Cardiac muscle cell (in vitro differentiated cells and primary cell): ENCODE results near the gene KIF17. TPM values are rescaled to one million over a fixed set of nuclear protein-coding genes. Genes with fewer than 3 reads are reported as not detected.

Experiments used
- DNase-seq, 2 donors: peaks; one replicate each; pipeline versions ENCODE4 v3.0.0 to v3.0.0-alpha.2; 2010 to 2017; ENCODE audit warnings: low read depth in 1 of 2, low spot score in 1 of 2
- H3K27ac ChIP-seq: fragments of 200-600 bp; sonication (generic); 2 replicates; pipeline ENCODE4 v1.5.1; 2016
- H3K27me3 ChIP-seq: fragments of 200-600 bp; sonication (generic); 2 replicates; pipeline ENCODE4 v1.6.0; 2016; ENCODE audit warnings: control low read depth
- H3K36me3 ChIP-seq: fragments of 200-600 bp; sonication (generic); 2 replicates; pipeline ENCODE4 v1.5.1; 2016; ENCODE audit warnings: control low read depth
- H3K4me1 ChIP-seq: fragments of 200-600 bp; sonication (generic); 2 replicates; pipeline ENCODE4 v1.8.1; 2017; ENCODE audit warnings: low read depth, mild to moderate bottlenecking, mixed run types
- H3K4me3 ChIP-seq: fragments of 200-600 bp; sonication (generic); 2 replicates; pipeline ENCODE4 v1.5.1; 2016; ENCODE audit warnings: mild to moderate bottlenecking
- H3K9me3 ChIP-seq: fragments of 200-600 bp; sonication (generic); 2 replicates; pipeline ENCODE4 v1.5.1; 2017; ENCODE audit warnings: low read depth, mild to moderate bottlenecking, control low read depth
- CTCF ChIP-seq: IDR thresholded peaks from 2 replicates; pipeline ENCODE4 v1.5.1; 2012; ENCODE audit warnings: low read depth, mild to moderate bottlenecking, low read length
- polyA plus RNA-seq: library from polyadenylated mRNA; unstranded; fragments of >200 nt; fragmentation: Nextera tagmentation; extraction: Ambion mirVana; gene quantifications from 2 replicates; pipeline ENCODE4 v1.2.1, GENCODE V29; 2016
- total RNA-seq: library from RNA; depleted of rRNA; stranded (reverse); fragments of >200 nt; gene quantifications from 2 replicates; pipeline ENCODE4 v1.2.3, GENCODE V29; 2016

Gene KIF17
- total and polyA plus RNA-seq, 2 experiments from 2014 or later, result 1.1 to 15.0 TPM

- H3K9me3 ChIP-seq, result no peaks in the 10 kb centered on the region
- DNase-seq, result no peak
- TF ChIP-seq CTCF, result no peak
- no peak overlapping the region for H3K27ac ChIP-seq
- H3K4me1 ChIP-seq, result no peaks in the 10 kb centered on the region
- H3K27me3 ChIP-seq, result no peaks in the 10 kb centered on the region
- no peak overlapping the region for H3K4me3 ChIP-seq
- no peaks in the 10 kb centered on the region for H3K36me3 ChIP-seq
These were observed 28.2 kb downstream of the KIF17 start for GRCh38 chr1:20689645-20690056.

GRCh38 chr1:20686883-20687725 lies 30.7 kb downstream of the KIF17 start:
- Histone ChIP-seq H3K4me1 (no peaks in the 10 kb centered on the region), H3K27ac (no peak overlapping the region), H3K9me3 (no peaks in the 10 kb centered on the region), H3K27me3 (no peaks in the 10 kb centered on the region), H3K4me3 (no peak overlapping the region), H3K36me3 (no peaks in the 10 kb centered on the region)
- DNase-seq, result no peak
- no peak for TF ChIP-seq CTCF

- H3K4me3 ChIP-seq, result no peak overlapping the region
- H3K27me3 ChIP-seq, result no peaks in the 10 kb centered on the region
- no peak for DNase-seq
- no peak for TF ChIP-seq CTCF
- no peaks in the 10 kb centered on the region for H3K9me3 ChIP-seq
- H3K27ac ChIP-seq, result no peak overlapping the region
- no peaks in the 10 kb centered on the region for H3K36me3 ChIP-seq
- no peaks in the 10 kb centered on the region for H3K4me1 ChIP-seq
These were observed 32.1 kb downstream of the KIF17 start for GRCh38 chr1:20685741-20686140.

GRCh38 chr1:20685099-20685662 lies 32.6 kb downstream of the KIF17 start:
- Histone ChIP-seq H3K27ac (no peak overlapping the region), H3K4me1 (no peaks in the 10 kb centered on the region), H3K4me3 (no peak overlapping the region), H3K36me3 (no peaks in the 10 kb centered on the region), H3K9me3 (no peaks in the 10 kb centered on the region), H3K27me3 (no peaks in the 10 kb centered on the region)
- TF ChIP-seq CTCF, result no peak
- DNase-seq, result no peak

- no peak for TF ChIP-seq CTCF
- no peak overlapping the region for H3K4me3 ChIP-seq
- no peaks in the 10 kb centered on the region for H3K36me3 ChIP-seq
- H3K4me1 ChIP-seq, result no peaks in the 10 kb centered on the region
- no peak for DNase-seq
- no peaks in the 10 kb centered on the region for H3K27me3 ChIP-seq
- no peaks in the 10 kb centered on the region for H3K9me3 ChIP-seq
- H3K27ac ChIP-seq, result no peak overlapping the region
These were observed 33.2 kb downstream of the KIF17 start for GRCh38 chr1:20684651-20685050.
